HEK293T (cell line): Measurements from ENCODE around the gene RNF150.

ENCODE experiments used
- BHLHE40 ChIP-seq: fragments of 450-650 bp; IDR thresholded peaks from 2 replicates; pipeline ENCODE4 v1.6.1; 2016; ENCODE audit warnings: mild to moderate bottlenecking, moderate library complexity, borderline replicate concordance
- FOXA1 ChIP-seq: fragments of 450-650 bp; IDR thresholded peaks from 2 replicates; pipeline ENCODE4 v1.6.1; 2016; ENCODE audit warnings: mild to moderate bottlenecking
- FOXK2 ChIP-seq: fragments of 450-650 bp; IDR thresholded peaks from 2 replicates; pipeline ENCODE4 v1.6.1; 2016; ENCODE audit warnings: mild to moderate bottlenecking
- FOXM1 ChIP-seq: fragments of 450-650 bp; IDR thresholded peaks from 2 replicates; pipeline ENCODE4 v1.6.1; 2017; ENCODE audit warnings: mild to moderate bottlenecking, borderline replicate concordance
- HDGF ChIP-seq: fragments of 450-650 bp; IDR thresholded peaks from 2 replicates; pipeline ENCODE4 v1.6.1; 2017; ENCODE audit warnings: antibody characterized with exemption, borderline replicate concordance
- NFRKB ChIP-seq: fragments of 450-650 bp; IDR thresholded peaks from 2 replicates; pipeline ENCODE4 v1.6.1; 2016; ENCODE audit warnings: mild to moderate bottlenecking, moderate library complexity
- SP1 ChIP-seq: fragments of 450-650 bp; IDR thresholded peaks from 2 replicates; pipeline ENCODE4 v1.6.1; 2017
- TARDBP ChIP-seq: fragments of 450-650 bp; IDR thresholded peaks from 2 replicates; pipeline ENCODE4 v1.6.1; 2016

DNA sequence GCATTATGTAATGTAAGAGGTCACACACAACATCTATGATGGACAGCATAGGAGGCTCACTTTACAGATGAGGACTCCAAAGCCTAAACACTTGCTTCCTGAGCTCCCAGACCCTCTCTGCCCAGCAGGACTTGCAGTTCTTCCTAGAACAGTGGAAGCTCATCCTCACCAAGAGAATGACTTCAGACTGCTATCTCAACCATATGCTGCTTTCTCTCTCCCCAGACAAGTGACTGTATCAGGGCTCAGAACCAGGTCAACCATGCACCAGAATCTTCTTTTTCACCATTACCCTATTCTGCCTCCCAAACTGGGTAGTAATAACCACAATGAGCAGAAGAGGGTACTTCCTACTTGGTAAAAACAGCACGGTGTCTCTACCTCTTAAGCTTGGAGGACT lies 12.2 kb downstream of the RNF150 start:
- no peak for TF ChIP-seq SP1
- TF ChIP-seq NFRKB = no peak
- TF ChIP-seq FOXK2 = no peak
- no peak for TF ChIP-seq TARDBP
- TF ChIP-seq HDGF = no peak
- TF ChIP-seq BHLHE40 = no peak
- TF ChIP-seq FOXM1 = no peak
- no peak for TF ChIP-seq FOXA1
